GM21447 (cell line): Measurements from ENCODE around the gene SPOPL.

ENCODE experiments used
- ATAC-seq: cut with Tn5 transposase; IDR thresholded peaks from one replicate; pipeline ENCODE4 v1.9.1; 2021; ENCODE audit not compliant: unreplicated experiment

Gene SPOPL

GRCh38 chr2:138493334-138493733 is 8.2 kb upstream of the SPOPL start:
- no peak for ATAC-seq

GRCh38 chr2:138494265-138494966 is 7.2 kb upstream of the SPOPL start:
- no peak for ATAC-seq

- no peak for ATAC-seq
Measured at GRCh38 chr2:138495384-138495783, 6.2 kb upstream of the SPOPL start.

GRCh38 chr2:138496096-138496651 is 5.4 kb upstream of the SPOPL start:
- no peak for ATAC-seq

- no peak for ATAC-seq
Measured at GRCh38 chr2:138497294-138497693, 4.3 kb upstream of the SPOPL start.

- no peak for ATAC-seq
Measured at GRCh38 chr2:138499684-138500083, 1.9 kb upstream of the SPOPL start.

GRCh38 chr2:138500592-138501424 is 762 bp upstream of the SPOPL start:
- ATAC-seq, result peak; percentile 10

- ATAC-seq, result peak; percentile 2
Measured at GRCh38 chr2:138502255-138503086, 901 bp downstream of the SPOPL start.

GRCh38 chr2:138503087-138503442 is 1.5 kb downstream of the SPOPL start:
- no peak for ATAC-seq

GRCh38 chr2:138503652-138504051 is 2.1 kb downstream of the SPOPL start:
- no peak for ATAC-seq

- ATAC-seq, result no peak
Measured at GRCh38 chr2:138504092-138504491, 2.5 kb downstream of the SPOPL start.

- ATAC-seq, result peak; percentile 39
Measured at GRCh38 chr2:138504546-138505235, 3.1 kb downstream of the SPOPL start.

- ATAC-seq, result no peak
Measured at GRCh38 chr2:138507267-138507666, 5.7 kb downstream of the SPOPL start.

- no peak for ATAC-seq
Measured at GRCh38 chr2:138510319-138510718, 8.7 kb downstream of the SPOPL start.

GRCh38 chr2:138512672-138513071 is 11.1 kb downstream of the SPOPL start:
- ATAC-seq, result no peak

- ATAC-seq, result no peak
Measured at GRCh38 chr2:138514173-138514572, 12.6 kb downstream of the SPOPL start.

GRCh38 chr2:138515092-138515491 is 13.5 kb downstream of the SPOPL start:
- ATAC-seq, result no peak

GRCh38 chr2:138516030-138516704 is 14.6 kb downstream of the SPOPL start:
- no peak for ATAC-seq

GRCh38 chr2:138518860-138519259 is 17.3 kb downstream of the SPOPL start:
- ATAC-seq, result no peak

GRCh38 chr2:138521821-138522220 is 20.3 kb downstream of the SPOPL start:
- no peak for ATAC-seq
